NCI-H2107 (cell line): ENCODE results near the gene UBAC1.

Source experiments
- DNase-seq: peaks from one replicate; lab custom pipeline; 2025; lab: John Stamatoyannopoulos, UW

UBAC1 gene

GRCh38 chr9:135993765-135994500, 32.8 kb upstream of the UBAC1 start:
- no peak for DNase-seq

DNA sequence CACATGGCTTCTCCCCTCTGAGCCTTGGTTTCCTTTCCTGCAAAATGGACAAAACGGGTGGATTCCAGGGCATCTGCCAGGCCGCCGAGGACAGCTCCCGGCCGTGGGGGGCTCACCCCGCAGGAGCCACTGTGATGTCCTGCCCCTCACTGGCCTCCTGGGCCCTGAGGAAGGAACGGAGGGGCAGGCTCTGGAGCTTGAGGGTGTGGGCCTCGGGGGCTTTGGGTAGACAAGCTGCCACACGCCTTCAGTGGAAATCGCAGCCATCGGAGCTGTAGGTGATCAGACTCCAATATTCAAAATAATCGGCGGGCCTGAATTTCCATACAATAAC, 32.2 kb upstream of the UBAC1 start:
- DNase-seq: no peak

DNA sequence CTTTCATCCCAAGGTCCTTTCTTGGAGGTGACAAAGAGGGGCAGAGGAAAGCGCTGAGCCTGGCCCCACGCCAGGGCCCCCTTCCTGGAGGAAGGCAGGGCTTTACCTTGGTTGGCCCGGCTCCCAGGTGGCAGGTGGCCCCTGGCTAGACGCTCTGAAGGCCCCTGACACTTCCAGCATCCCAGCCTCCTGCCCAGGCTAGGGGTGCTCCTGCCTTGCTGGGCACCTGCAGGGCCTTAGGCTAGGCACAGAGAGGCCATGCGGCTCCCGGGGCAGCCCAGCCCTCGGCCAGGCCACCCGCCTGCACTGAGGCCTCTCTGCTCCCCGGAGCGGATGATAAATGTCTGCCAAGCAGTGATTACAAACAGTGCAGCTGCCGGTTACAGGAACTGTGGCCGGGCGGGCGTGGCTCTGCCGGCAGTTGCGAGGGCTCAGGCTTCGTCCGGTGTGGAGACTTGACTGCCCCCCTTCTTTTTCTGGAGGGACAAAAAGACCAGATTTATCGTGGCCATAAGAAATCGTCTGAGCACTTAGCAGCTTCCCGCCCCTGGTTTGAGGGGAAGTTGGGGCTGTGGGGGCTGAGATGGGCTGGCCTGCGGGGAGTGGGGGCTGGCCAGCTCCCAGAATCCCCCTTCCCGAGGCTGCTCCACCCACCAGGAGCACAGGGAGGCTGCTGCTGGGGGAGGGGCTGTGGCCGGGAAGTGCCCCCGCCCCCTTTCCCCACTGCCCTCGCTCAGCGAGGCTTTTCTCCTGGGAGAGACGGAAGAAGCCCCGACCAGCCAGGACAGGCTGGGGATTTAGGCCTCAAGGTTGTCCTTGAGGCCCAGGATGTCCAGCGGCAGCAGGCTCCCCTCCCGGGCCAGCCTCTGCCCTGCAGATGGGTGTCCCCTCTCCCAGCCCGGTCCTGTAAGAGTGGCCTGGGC, 31.6 kb upstream of the UBAC1 start:
- DNase-seq: no peak

GRCh38 chr9:135991771-135992170, 30.6 kb upstream of the UBAC1 start:
- no peak for DNase-seq

DNA sequence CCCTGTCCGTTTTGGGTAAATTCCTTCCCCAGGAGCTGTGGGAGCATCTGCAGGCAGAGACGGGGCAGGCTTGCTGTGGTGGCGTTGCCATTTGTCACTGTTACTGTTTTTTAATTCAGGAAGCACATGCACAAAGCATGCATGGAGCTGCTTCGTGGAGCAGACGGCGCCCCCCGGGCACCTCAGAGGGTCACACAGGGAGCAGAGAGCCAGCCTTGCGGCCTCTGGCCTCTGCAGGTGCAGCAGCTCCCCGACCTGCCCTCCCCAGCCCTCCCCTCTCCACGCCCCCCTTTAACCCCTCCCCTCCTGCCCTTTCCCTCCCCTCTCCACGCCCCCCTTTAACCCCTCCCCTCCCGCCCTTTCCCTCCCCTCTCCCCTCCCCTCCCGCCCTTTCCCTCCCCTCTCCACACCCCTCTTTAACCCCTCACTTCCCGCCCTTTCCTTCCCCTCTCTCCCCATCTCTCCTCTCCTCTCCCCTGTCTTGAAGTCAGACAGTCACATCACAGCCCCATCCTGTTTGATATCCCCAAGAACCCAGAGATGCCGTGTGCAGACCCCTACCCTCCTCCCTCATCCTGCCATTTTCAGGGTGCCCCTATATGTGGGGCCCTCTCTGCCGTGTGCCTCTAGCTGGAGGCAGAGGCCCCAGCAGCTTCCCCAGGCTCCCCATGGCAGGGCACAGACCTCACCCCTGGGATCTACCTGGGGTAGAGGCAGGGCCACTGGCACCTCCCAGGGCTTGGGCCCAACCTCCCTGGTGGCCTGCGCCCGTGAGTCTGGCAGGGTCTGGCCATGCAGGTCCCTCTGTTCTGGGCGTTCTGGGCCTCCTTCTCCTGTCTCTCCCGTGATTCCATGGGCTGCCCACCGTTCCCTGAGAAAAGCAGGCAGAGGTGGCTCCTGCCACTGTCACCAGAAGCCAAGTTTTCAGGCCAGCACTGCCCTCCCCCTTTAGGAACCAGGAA, 29.6 kb upstream of the UBAC1 start:
- peak; percentile 35 for DNase-seq

- DNase-seq: peak; percentile 32
Observed at GRCh38 chr9:135989722-135990467, 28.7 kb upstream of the UBAC1 start.

DNA sequence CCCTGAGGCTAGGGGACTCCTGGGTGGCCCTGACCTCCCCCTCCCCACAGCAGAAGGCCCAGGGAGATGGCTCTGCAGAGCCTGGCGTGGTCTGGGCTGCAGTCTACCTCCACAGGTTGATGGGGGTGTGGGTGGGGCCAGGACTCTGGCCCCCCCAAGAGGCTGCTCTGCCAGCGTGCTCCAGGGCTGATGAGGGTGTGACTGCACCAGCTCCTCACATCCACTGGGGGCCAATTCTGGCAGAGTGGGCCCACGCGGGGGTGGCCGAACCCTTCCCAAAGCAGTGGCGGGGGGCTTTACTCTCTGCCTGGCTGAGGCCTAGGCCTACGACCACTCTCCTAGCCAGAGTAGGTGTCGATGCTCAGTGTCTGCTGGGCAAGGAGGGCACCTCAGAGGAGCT, 28.0 kb upstream of the UBAC1 start:
- DNase-seq: no peak

DNA sequence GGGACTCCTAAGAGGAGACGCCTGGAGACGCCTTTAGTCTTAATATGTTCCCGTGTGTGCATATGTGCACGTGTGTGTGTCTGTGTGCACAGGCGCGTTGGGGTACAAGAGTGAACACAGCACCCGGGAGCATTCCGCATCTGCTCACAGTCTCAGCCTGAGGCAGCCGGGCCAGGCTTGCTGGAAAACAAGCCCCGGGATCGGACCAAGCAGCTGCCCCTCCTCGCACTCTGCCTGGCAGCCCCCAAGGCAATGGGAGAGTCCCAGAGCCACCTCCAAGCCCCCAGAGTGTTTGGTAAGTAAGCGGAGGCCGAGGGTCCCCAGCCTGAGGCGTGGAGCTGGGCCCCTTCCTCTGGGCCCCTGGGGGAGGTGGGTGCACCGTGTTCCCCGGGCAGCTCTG, 27.3 kb upstream of the UBAC1 start:
- DNase-seq: no peak

DNA sequence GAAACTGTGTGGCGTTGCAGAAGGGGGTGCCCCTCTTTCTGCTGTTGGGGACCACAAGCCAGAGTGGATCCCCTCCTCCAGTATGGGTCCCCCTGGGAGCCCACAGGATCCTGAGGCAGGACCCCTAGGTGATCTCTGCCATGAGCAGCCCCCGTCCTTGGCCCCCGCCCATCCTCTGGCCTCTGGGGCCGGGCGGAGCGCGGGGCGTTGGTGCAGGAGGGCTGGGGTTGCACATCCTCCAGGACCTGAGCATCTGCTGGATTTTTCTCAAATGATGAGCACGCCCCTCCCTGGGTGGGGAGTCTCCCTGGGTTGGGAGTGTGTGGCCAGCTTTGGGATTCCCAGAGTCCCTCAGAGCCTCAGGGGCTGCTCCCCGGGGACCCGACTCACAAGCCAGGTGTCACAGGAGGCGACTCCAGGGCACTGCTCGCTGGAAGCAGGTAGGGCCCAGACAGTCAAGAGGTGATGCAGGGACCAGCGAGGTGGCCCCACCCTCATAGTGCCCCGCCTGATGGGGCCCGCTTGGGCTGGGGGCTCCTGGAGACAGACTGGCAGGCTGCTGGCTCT, 26.7 kb upstream of the UBAC1 start:
- DNase-seq: no peak

DNA sequence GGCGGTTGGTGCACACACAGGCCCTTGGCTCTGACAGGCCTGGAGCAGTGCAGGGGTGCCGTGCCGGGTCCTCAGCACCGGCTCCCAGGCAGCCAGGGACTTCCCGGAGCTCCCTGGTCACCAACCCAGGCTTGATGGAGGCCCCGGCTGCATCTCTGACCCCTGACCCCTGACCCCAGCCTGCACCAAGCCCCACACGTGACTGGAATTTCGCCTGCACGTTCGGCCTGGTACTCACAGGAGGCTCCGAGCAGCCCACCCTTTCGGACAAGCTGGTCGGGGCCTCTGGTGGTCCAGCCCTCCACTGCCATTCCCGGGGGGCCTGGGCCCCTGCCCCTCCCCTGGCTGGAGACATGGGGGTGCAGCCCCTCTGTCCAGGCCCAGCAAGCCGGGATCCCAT, 25.4 kb upstream of the UBAC1 start:
- no peak for DNase-seq

- no peak for DNase-seq
Observed at GRCh38 chr9:135985889-135986288, 24.7 kb upstream of the UBAC1 start.

- DNase-seq: no peak
Observed at GRCh38 chr9:135985459-135985774, 24.2 kb upstream of the UBAC1 start.

DNA sequence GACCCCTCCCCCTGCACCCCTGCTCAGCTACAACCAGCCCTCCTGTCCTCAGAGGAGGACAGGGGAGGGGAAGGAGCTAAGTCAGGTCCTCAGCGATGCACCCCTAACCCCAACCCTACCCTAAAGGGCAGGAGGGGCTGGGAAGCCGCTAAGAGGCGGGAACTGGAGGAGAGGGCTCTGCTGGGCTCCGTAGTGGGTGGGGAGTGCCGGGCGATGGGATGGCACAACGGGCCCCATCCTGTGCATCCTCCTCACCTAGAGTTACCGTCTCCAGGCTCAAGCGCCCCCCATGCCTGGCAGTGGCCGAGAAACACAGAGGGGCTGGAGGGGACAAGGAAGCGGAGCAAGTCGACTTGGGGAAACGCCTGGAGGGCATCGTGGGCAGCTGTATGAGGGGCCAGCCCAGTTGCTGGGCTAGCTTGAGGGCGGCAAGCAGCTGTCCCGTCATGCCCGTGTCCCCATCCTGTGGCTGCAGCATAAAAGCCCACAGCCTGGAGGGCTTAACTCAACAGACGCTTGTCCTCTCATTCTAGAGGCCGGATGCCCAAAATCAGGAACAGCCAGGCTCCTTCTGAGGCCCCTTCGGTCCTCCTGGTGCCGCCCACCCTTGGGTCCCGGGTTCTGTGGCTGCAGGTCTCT, 23.0 kb upstream of the UBAC1 start:
- no peak for DNase-seq

DNA sequence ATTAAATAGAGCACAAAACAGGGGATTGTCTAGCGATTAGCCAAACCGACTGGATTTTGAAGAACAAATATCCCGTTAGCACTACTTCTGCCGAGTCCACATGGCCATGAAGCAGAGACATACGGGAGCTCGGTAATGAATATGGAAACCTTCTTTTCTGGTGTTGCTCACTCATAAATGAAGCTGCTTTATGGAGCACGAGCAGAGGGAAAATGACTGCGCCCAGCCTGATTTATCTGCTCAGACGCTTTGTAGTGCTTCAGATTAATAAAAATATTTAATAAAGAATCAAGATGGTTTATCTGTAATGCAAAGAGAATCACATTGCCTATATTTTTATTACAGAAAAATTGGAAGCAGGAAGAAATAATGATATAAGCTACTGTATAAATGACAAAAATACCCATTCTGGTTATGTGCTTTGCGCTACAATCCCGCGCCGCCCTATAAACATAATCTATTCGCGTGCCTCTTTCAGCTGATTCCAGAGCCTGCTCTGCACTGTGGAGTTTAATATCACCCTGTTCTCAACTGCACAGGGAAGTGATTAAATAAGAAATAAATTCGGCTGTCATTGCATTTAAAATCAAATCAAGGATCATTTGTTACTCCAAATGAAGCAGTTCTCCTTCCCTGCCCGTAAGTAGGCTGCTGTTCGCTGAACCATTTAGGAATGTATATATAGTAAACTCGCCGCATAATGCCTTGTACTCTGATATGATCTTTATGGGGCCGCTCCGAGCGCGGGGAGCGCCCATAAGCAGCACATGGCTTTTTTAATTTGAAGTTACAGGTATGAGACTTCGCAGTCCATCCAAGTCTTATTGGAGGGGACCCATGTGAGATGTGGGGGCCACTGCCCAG, 22.3 kb upstream of the UBAC1 start:
- no peak for DNase-seq

DNA sequence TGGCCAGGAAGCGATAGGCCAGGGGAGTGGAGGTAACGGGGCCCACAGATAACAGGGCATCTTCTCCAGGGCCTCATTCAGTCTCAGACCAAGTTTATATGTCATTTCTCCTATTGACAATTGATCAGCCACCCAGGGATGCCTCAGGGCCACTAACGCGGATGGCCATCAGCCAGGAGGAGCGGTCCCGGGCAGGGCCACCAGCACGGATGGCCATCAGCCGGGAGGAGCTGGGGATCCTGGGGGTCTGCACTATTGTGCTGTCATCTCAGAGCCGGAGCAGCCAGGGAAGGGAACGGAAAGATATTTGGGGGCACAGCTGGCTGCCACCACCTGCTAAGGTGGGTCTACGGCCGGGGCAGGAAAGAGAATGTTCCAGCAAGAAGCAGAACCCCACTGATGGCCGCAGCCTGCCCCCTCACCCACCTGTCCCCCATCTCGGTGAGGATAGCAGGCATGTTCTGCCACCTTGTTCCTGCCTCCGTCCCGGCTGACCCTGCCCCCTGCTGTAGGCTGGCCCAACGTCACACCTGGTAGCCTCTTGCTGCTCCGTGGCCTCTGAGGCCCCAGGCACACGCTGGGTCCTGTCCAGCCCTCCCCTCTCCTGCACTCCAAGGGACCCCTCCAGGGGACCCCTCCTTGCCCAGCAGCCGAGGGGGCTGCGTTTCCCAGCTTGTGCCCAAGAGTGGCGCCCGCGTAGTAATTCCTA, 21.5 kb upstream of the UBAC1 start:
- no peak for DNase-seq

GRCh38 chr9:135980926-135981630, 19.9 kb upstream of the UBAC1 start:
- no peak for DNase-seq

GRCh38 chr9:135979547-135980166, 18.5 kb upstream of the UBAC1 start:
- no peak for DNase-seq
